22Rv1 (cell line): Measurements from ENCODE around the gene EYA2.

Source experiments
- CTCF ChIP-seq: fragments of 450-650 bp; IDR thresholded peaks from 2 replicates; pipeline ENCODE4 v1.5.1; 2017; ENCODE audit warnings: mild to moderate bottlenecking
- ZFX ChIP-seq: fragments of 450-650 bp; IDR thresholded peaks from 2 replicates; pipeline ENCODE4 v1.6.1; 2017; ENCODE audit warnings: antibody characterized with exemption, borderline replicate concordance

GRCh38 chr20:47063407-47063806 lies 168.8 kb downstream of the EYA2 start:
- TF ChIP-seq CTCF, result no peak
- no peak for TF ChIP-seq ZFX
